Measurements from ENCODE around the gene DCAF17.

DNA sequence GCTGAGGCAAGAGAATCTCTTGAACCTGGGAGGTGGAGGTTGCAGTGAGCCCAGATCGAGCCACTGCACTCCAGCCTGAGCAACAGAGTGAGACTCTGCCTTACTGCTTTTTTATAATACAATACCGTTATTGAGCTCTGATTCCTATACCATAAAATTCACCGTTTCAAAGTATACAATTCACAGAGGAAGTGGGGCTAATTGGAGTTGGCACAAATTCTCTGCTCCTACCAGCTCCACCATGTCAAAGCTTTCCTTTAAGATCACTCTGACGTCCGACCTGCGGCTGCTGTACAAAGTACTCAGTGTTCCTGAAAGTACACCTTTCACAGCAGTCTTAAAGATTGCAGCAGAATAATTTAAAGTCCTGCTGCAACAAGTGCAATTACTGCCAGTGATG is 58.6 kb downstream of the DCAF17 start:
- TF ChIP-seq EZH2 (IDR thresholded peaks at IDR 0.05; ENCODE audit: low read length, unreplicated experiment), result no peak
- TF ChIP-seq, protein P1, sequence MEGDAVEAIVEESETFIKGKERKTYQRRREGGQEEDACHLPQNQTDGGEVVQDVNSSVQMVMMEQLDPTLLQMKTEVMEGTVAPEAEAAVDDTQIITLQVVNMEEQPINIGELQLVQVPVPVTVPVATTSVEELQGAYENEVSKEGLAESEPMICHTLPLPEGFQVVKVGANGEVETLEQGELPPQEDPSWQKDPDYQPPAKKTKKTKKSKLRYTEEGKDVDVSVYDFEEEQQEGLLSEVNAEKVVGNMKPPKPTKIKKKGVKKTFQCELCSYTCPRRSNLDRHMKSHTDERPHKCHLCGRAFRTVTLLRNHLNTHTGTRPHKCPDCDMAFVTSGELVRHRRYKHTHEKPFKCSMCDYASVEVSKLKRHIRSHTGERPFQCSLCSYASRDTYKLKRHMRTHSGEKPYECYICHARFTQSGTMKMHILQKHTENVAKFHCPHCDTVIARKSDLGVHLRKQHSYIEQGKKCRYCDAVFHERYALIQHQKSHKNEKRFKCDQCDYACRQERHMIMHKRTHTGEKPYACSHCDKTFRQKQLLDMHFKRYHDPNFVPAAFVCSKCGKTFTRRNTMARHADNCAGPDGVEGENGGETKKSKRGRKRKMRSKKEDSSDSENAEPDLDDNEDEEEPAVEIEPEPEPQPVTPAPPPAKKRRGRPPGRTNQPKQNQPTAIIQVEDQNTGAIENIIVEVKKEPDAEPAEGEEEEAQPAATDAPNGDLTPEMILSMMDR (conservative IDR thresholded peaks at IDR 0.05; ENCODE audit: low read depth, low read length), result no peak

All from PC-3 (cell line).